Measurements from ENCODE around the gene TRIM72. TPM values are rescaled to one million over a fixed set of nuclear protein-coding genes. Genes with fewer than 3 reads are reported as not detected.

Gene TRIM72
- total RNA-seq, 1 experiment from 2014 or later: 0.08 TPM

- ChIA-PET POLR2A (interaction anchor here (0.5 kb wide), 1 partner anchor 72 kb away, joined by 3 read pairs; no protein-coding TSS in a partner anchor), CTCF (no interaction called here)
- H3K4me3 ChIP-seq (ENCODE audit: low read depth in 2 of 2, low read length in 2 of 2): no peak overlapping the region
- H3K36me3 ChIP-seq (ENCODE audit: control insufficient read depth, insufficient read depth, low read length): no peaks in the 10 kb centered on the region
- in situ Hi-C loops (cut with HindIII; ENCODE audit: low pct_unique_long_range_greater_than_20kb, low sequenced_read_pairs): no loop called here
- peaks cover 18% of the 10 kb centered on the region for H3K4me1 ChIP-seq (ENCODE audit: control insufficient read depth, insufficient read depth, low read length)
- TF ChIP-seq TCF7L2 (IDR thresholded peaks at IDR 0.05; ENCODE audit: low read depth, low read length) (no peak), CTCF (IDR thresholded peaks at IDR 0.05) (no peak), SIN3A (IDR thresholded peaks at IDR 0.05; ENCODE audit: borderline replicate concordance, insufficient read depth, low read depth, low read length) (no peak), POLR2AphosphoS5 (IDR thresholded peaks at IDR 0.05; ENCODE audit: low read depth, low read length) (0 out of 2 replicates have a peak, but pooled peaks have one; percentile 23), REST (IDR thresholded peaks at IDR 0.05; ENCODE audit: insufficient read depth in 1 of 2, low read depth in 2 of 2, low read length in 1 of 2) (no peak)
- ATAC-seq: peak; percentile 96
- no peaks in the 10 kb centered on the region for H3K9me3 ChIP-seq (ENCODE audit: control insufficient read depth, insufficient read depth, low read depth, low read length)
- peak overlapping the region; percentile 78 for H3K27ac ChIP-seq (ENCODE audit: low read length)
- no TSS peak for BruUV-seq (replicated peaks)
- intact Hi-C loops (cut with micrococcal nuclease; ENCODE audit: unreplicated experiment): loop anchor here (10.0 kb wide), 2 partner anchors 49 to 61 kb away; partner anchors contain the start of gene PYCARD
- DNase-seq (ENCODE audit: low read depth, low spot score): no peak
- H3K27me3 ChIP-seq (ENCODE audit: control insufficient read depth, insufficient read depth, low read length): no peaks in the 10 kb centered on the region
Measured at GRCh38 chr16:31265329-31266245, 51.7 kb downstream of the TRIM72 start.

- Histone ChIP-seq H3K27me3 (ENCODE audit: control insufficient read depth, insufficient read depth, low read length) (no peaks in the 10 kb centered on the region), H3K27ac (ENCODE audit: low read length) (peak overlapping the region; percentile 1; the same call in 1 of the 2 replicates), H3K4me1 (ENCODE audit: control insufficient read depth, insufficient read depth, low read length) (peaks cover 18% of the 10 kb centered on the region), H3K36me3 (ENCODE audit: control insufficient read depth, insufficient read depth, low read length) (no peaks in the 10 kb centered on the region), H3K9me3 (ENCODE audit: control insufficient read depth, insufficient read depth, low read depth, low read length) (no peaks in the 10 kb centered on the region), H3K4me3 (ENCODE audit: low read depth in 2 of 2, low read length in 2 of 2) (no peak overlapping the region)
- intact Hi-C loops (cut with micrococcal nuclease; ENCODE audit: unreplicated experiment): loop anchor here (10.0 kb wide), 2 partner anchors 47 to 63 kb away; partner anchors contain the start of gene PYCARD
- DNase-seq (ENCODE audit: low read depth, low spot score) (no peak), ATAC-seq (no peak)
- TF ChIP-seq TCF7L2 (IDR thresholded peaks at IDR 0.05; ENCODE audit: low read depth, low read length): no peak
- TF ChIP-seq REST (IDR thresholded peaks at IDR 0.05; ENCODE audit: insufficient read depth in 1 of 2, low read depth in 2 of 2, low read length in 1 of 2): no peak
- no peak for TF ChIP-seq POLR2AphosphoS5 (IDR thresholded peaks at IDR 0.05; ENCODE audit: low read depth, low read length)
- no peak for TF ChIP-seq CTCF (IDR thresholded peaks at IDR 0.05)
- TF ChIP-seq SIN3A (IDR thresholded peaks at IDR 0.05; ENCODE audit: borderline replicate concordance, insufficient read depth, low read depth, low read length): no peak
- POLR2A ChIA-PET: interaction anchor here (0.6 kb wide), 1 partner anchor 52 kb away, joined by 3 read pairs; no protein-coding TSS in a partner anchor
- in situ Hi-C loops (cut with HindIII; ENCODE audit: low pct_unique_long_range_greater_than_20kb, low sequenced_read_pairs): no loop called here
- no TSS peak for BruUV-seq (replicated peaks)
- CTCF ChIA-PET: no interaction called here
Measured at GRCh38 chr16:31267332-31268032, 53.6 kb downstream of the TRIM72 start.
